ENCODE measurements around the gene LDLRAD3. TPM values are rescaled to one million over a fixed set of nuclear protein-coding genes. Genes with fewer than 3 reads are reported as not detected.
A peak's percentile ranks its signal among the peaks of the same experiment; 100 is the strongest.

The LDLRAD3 gene
- polyA plus RNA-seq, 1 of the 3 experiments (the other 2 are of a cell fraction): 10.6 TPM

DNA sequence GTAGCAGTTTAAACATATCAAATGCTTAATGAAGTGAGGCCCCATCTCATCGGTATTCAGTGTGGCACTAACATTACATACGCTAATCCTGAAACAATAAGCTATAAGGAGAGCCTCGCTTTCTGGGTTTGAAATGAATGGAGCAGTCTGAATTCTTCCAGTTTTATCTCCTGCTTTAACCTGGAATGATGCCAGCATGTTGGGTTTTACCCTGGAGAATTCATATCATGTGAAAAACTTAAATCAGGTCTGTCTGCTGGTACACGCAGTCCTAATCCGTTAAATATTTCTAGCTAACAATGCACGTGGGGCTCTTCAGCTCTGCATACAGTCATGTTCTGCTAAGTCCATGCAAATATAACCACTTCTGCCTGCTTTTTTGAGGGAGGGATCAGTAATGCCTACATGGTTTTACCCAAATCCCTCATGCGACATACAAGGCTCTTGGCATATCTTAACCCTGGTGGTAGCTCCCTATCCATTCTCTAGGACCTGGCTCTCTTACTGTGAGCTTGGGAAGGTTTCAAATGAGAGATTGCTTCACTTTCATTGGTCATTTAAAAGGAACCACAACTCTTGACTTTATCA, 252.6 kb downstream of the LDLRAD3 start:
- Histone ChIP-seq H3K4me3 (ENCODE audit: low read depth in 2 of 2, low read length in 1 of 2) (no peak overlapping the region), H3K9me3 (no peaks in the 10 kb centered on the region), H4K20me1 (ENCODE audit: insufficient read depth) (no peaks in the 10 kb centered on the region), H3K27ac (ENCODE audit: low read depth in 2 of 2, low read length in 1 of 2) (peak overlapping the region in 1 of 2 experiments; percentile 98; a peak in 3 of 4 replicates), H3K4me2 (no peak overlapping the region), H3K79me2 (ENCODE audit: insufficient read depth) (no peaks in the 10 kb centered on the region), H3K27me3 (ENCODE audit: insufficient read depth) (no peaks in the 10 kb centered on the region), H3K4me1 (ENCODE audit: control insufficient read depth in 1 of 2, insufficient read depth in 2 of 2, low read depth in 1 of 2, low read length in 1 of 2) (peaks cover 15 to 39% of the 10 kb centered on the region in 2 experiments; a peak in 3 of 4 replicates), H3K9ac (no peak overlapping the region), H2AFZ (ENCODE audit: low read depth) (no peak overlapping the region), H3F3A (replicated peaks; ENCODE audit: insufficient read depth) (no peaks in the 10 kb centered on the region), H3K36me3 (replicated peaks in 1 of 2; ENCODE audit: control insufficient read depth in 1 of 2, insufficient read depth in 2 of 2, low read length in 1 of 2) (no peaks in the 10 kb centered on the region), H3K9me2 (no peaks in the 10 kb centered on the region)
- 62% methylated on average over 7 of the region's 7 CpGs for WGBS (ENCODE audit: low lambda C conversion rate)
- peak; percentile 57 for DNase-seq
- ChIA-PET CTCF (interaction anchor here (0.6 to 2.1 kb wide), 10 partner anchors 10 to 579 kb away, joined by 3 to 6 read pairs (median 3); no protein-coding TSS in a partner anchor), POLR2A (interaction anchor here (1.0 kb wide), 1 partner anchor 34 kb away, joined by 3 read pairs; no protein-coding TSS in a partner anchor)
- TF ChIP-seq NFIC (IDR thresholded peaks at IDR 0.05; ENCODE audit: borderline replicate concordance): 0 out of 2 replicates have a peak, but pooled peaks have one; percentile 5
- TF ChIP-seq CHD2 (IDR thresholded peaks at IDR 0.05; ENCODE audit: low read length, partially characterized antibody): peak; percentile 30
- peak; percentile 66; the same call in 1 of the 2 replicates for TF ChIP-seq MXI1 (IDR thresholded peaks at IDR 0.05; ENCODE audit: low read depth, low read length)
- TF ChIP-seq SMC3 (IDR thresholded peaks at IDR 0.05; ENCODE audit: low read depth, low read length): no peak

DNA sequence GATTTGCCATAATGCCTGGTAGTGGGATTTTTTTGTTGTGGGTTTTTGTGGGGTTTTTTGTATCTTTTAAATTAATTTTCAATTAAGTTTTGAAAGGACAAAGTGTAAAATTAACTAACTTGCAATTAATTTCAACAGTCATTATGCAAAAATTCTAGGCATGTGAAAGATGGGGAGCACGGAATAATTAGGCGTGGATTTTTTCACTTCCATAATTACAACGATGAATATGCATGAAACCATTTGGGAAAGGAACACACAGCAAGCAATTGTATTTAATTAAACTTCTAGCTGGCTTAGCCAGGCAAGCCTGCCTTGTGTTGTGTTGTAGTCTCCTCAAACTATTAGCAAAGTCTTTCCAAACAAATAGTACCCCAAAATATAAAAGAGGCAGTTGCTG, 257.5 kb downstream of the LDLRAD3 start:
- no peaks in the 10 kb centered on the region for H4K20me1 ChIP-seq (ENCODE audit: insufficient read depth)
- CTCF ChIA-PET: no interaction called here
- 98% methylated on average over 3 of the region's 3 CpGs for WGBS (ENCODE audit: low lambda C conversion rate)
- no peak overlapping the region for H3K4me2 ChIP-seq
- H3K9me3 ChIP-seq: no peaks in the 10 kb centered on the region
- no peak overlapping the region for H3K9ac ChIP-seq
- no peaks in the 10 kb centered on the region for H3K36me3 ChIP-seq (replicated peaks in 1 of 2; ENCODE audit: control insufficient read depth in 1 of 2, insufficient read depth in 2 of 2, low read length in 1 of 2)
- H3K27me3 ChIP-seq (ENCODE audit: insufficient read depth): no peaks in the 10 kb centered on the region
- H3K4me1 ChIP-seq (ENCODE audit: control insufficient read depth in 1 of 2, insufficient read depth in 2 of 2, low read depth in 1 of 2, low read length in 1 of 2): peaks cover 9 to 11% of the 10 kb centered on the region in 2 experiments; a peak in 3 of 4 replicates
- H2AFZ ChIP-seq (ENCODE audit: low read depth): no peak overlapping the region
- TF ChIP-seq EZH2phosphoT487 (IDR thresholded peaks at IDR 0.05; ENCODE audit: borderline replicate concordance, low read depth) (no peak), RCOR1 (IDR thresholded peaks at IDR 0.05; ENCODE audit: low read length) (no peak), RAD21 (IDR thresholded peaks at IDR 0.05; ENCODE audit: low read length) (no peak), TEAD4 (IDR thresholded peaks at IDR 0.05; ENCODE audit: borderline replicate concordance, insufficient read depth) (no peak), JUND (IDR thresholded peaks at IDR 0.05) (no peak), GABPA (IDR thresholded peaks at IDR 0.05; ENCODE audit: low read depth) (no peak), TAF1 (IDR thresholded peaks at IDR 0.05; ENCODE audit: borderline replicate concordance, low read depth, low read length) (no peak), CHD2 (IDR thresholded peaks at IDR 0.05; ENCODE audit: low read length, partially characterized antibody) (no peak), FOSL2 (IDR thresholded peaks at IDR 0.05; ENCODE audit: borderline replicate concordance, low read depth) (no peak), ELF1 (IDR thresholded peaks at IDR 0.05) (no peak), FOXJ3 (CRISPR knock-in tag; IDR thresholded peaks at IDR 0.05) (no peak), NRF1 (IDR thresholded peaks at IDR 0.05; ENCODE audit: low read depth, low read length) (no peak), SMC3 (IDR thresholded peaks at IDR 0.05; ENCODE audit: low read depth, low read length) (no peak)
- TF ChIP-seq, protein P1, sequence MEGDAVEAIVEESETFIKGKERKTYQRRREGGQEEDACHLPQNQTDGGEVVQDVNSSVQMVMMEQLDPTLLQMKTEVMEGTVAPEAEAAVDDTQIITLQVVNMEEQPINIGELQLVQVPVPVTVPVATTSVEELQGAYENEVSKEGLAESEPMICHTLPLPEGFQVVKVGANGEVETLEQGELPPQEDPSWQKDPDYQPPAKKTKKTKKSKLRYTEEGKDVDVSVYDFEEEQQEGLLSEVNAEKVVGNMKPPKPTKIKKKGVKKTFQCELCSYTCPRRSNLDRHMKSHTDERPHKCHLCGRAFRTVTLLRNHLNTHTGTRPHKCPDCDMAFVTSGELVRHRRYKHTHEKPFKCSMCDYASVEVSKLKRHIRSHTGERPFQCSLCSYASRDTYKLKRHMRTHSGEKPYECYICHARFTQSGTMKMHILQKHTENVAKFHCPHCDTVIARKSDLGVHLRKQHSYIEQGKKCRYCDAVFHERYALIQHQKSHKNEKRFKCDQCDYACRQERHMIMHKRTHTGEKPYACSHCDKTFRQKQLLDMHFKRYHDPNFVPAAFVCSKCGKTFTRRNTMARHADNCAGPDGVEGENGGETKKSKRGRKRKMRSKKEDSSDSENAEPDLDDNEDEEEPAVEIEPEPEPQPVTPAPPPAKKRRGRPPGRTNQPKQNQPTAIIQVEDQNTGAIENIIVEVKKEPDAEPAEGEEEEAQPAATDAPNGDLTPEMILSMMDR (IDR thresholded peaks at IDR 0.05): no peak
- TF ChIP-seq, protein P2, sequence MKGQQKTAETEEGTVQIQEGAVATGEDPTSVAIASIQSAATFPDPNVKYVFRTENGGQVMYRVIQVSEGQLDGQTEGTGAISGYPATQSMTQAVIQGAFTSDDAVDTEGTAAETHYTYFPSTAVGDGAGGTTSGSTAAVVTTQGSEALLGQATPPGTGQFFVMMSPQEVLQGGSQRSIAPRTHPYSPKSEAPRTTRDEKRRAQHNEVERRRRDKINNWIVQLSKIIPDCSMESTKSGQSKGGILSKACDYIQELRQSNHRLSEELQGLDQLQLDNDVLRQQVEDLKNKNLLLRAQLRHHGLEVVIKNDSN (IDR thresholded peaks at IDR 0.05; ENCODE audit: borderline replicate concordance, low read depth): no peak
- TF ChIP-seq, protein P3, sequence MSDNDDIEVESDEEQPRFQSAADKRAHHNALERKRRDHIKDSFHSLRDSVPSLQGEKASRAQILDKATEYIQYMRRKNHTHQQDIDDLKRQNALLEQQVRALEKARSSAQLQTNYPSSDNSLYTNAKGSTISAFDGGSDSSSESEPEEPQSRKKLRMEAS (IDR thresholded peaks at IDR 0.05; ENCODE audit: low read depth): no peak
- TF ChIP-seq, protein P4, sequence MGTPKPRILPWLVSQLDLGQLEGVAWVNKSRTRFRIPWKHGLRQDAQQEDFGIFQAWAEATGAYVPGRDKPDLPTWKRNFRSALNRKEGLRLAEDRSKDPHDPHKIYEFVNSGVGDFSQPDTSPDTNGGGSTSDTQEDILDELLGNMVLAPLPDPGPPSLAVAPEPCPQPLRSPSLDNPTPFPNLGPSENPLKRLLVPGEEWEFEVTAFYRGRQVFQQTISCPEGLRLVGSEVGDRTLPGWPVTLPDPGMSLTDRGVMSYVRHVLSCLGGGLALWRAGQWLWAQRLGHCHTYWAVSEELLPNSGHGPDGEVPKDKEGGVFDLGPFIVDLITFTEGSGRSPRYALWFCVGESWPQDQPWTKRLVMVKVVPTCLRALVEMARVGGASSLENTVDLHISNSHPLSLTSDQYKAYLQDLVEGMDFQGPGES (IDR thresholded peaks at IDR 0.05; ENCODE audit: low read depth, low read length): no peak
- TF ChIP-seq, protein P5, sequence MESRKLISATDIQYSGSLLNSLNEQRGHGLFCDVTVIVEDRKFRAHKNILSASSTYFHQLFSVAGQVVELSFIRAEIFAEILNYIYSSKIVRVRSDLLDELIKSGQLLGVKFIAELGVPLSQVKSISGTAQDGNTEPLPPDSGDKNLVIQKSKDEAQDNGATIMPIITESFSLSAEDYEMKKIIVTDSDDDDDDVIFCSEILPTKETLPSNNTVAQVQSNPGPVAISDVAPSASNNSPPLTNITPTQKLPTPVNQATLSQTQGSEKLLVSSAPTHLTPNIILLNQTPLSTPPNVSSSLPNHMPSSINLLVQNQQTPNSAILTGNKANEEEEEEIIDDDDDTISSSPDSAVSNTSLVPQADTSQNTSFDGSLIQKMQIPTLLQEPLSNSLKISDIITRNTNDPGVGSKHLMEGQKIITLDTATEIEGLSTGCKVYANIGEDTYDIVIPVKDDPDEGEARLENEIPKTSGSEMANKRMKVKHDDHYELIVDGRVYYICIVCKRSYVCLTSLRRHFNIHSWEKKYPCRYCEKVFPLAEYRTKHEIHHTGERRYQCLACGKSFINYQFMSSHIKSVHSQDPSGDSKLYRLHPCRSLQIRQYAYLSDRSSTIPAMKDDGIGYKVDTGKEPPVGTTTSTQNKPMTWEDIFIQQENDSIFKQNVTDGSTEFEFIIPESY (IDR thresholded peaks at IDR 0.05; ENCODE audit: borderline replicate concordance, low read depth): no peak
- no peak overlapping the region for H3K27ac ChIP-seq (ENCODE audit: low read depth in 2 of 2, low read length in 1 of 2)
- no peak overlapping the region for H3K4me3 ChIP-seq (ENCODE audit: low read depth in 2 of 2, low read length in 1 of 2)
- H3K9me2 ChIP-seq: no peaks in the 10 kb centered on the region
- no peaks in the 10 kb centered on the region for H3F3A ChIP-seq (replicated peaks; ENCODE audit: insufficient read depth)
- no peak for DNase-seq
- no peaks in the 10 kb centered on the region for H3K79me2 ChIP-seq (ENCODE audit: insufficient read depth)
- POLR2A ChIA-PET: no interaction called here

All from SK-N-SH (cell line).